Esophagus squamous epithelium (tissue), 4 donors: ENCODE measurements around the gene SLC9A9.

Experiments used
- POLR2A ChIP-seq, 4 donors: fragments of 450-650 bp; IDR thresholded peaks; one replicate each; pipeline ENCODE4 v1.6.1; 2017; ENCODE audit warnings: antibody characterized with exemption in 4 of 4, mild to moderate bottlenecking in 4 of 4, moderate library complexity in 3 of 4
- TF ChIP-seq, protein P1 (sequence below), 6 experiments: fragments of 450-650 bp in 4 of 6; fragments of 200-600 bp in 2 of 6; sonication (generic) in 2 of 6; IDR thresholded peaks; one replicate each; pipeline ENCODE4 v1.5.1; 2016 to 2019; ENCODE audit warnings: antibody characterized with exemption in 6 of 6, mild to moderate bottlenecking in 4 of 6, moderate library complexity in 4 of 6

DNA sequence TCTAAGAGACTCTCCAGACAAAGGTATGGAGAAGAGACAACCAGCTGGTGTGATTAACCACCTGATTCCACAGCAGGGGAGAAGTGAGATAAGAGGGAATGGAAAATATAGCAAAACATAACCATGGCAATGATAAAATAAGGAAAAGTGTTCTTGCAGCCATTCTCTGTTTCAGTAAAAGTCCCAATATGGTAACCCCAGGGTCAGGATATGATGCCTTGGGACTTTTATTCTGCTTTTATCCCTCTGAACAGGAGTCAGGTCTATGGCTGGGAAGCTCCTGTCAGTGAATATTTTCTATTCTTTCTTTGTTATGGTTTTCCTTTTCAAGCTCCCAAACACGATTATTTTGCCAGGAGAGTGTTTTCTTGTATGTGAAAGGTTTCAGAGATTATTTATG, 94.2 kb downstream of the SLC9A9 start:
- TF ChIP-seq, protein P1, sequence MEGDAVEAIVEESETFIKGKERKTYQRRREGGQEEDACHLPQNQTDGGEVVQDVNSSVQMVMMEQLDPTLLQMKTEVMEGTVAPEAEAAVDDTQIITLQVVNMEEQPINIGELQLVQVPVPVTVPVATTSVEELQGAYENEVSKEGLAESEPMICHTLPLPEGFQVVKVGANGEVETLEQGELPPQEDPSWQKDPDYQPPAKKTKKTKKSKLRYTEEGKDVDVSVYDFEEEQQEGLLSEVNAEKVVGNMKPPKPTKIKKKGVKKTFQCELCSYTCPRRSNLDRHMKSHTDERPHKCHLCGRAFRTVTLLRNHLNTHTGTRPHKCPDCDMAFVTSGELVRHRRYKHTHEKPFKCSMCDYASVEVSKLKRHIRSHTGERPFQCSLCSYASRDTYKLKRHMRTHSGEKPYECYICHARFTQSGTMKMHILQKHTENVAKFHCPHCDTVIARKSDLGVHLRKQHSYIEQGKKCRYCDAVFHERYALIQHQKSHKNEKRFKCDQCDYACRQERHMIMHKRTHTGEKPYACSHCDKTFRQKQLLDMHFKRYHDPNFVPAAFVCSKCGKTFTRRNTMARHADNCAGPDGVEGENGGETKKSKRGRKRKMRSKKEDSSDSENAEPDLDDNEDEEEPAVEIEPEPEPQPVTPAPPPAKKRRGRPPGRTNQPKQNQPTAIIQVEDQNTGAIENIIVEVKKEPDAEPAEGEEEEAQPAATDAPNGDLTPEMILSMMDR (IDR thresholded peaks at IDR 0.05), result no peak
- no peak for TF ChIP-seq POLR2A (IDR thresholded peaks at IDR 0.05)
